CD4-positive, alpha-beta T cell treated with Interleukin-21 for 1 hour (primary cell): ENCODE measurements around the gene CDK11A.

Experiments
- DNase-seq: peaks from one replicate; pipeline ENCODE4 v3.0.0-alpha.2; 2020

The CDK11A gene

DNA sequence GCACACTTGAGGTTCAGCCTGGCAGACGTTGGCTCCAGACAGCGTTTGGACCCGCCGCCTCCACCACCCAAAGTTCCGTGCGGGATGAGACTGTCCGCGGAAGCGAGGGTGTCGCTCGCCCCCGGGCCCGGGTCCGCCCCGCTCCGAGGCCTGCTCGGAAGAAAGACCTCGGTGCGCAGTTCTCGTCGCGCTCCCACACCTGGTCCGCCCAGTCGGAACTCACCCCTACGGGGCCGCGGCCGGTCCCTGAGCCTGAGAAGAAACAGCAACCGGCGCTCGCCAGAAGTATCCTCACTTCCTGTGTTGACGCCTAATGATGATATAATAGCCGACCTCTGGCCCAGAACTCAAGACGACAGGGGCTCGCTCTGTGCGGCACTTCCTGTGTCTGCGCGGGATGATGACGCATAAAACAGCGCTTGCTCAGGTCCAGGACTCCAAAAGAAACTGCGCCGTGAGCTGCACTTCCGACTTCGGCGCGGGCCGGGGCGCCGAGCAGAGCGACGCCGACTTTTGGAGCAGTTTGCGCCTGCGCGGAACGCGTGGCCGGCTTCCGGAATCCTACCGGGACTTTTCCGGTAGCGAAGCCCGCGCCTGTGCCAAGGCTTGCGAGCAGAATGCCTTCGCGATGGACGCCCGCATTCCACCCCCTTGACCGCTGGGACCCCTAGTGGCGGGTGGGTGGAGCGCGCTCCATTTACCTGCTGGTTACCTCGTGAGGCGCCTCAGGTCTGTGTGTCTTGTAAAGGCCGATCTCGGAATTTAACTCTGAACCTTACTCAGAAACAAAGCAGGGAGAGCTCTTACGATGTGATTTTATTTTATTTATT is at the start of gene CDK11A:
CDK11A (minus strand) TSS at position 323 of the 830 bp plus-strand sequence. CDS start 1,539 bp downstream, outside the sequence.
- DNase-seq: peak; percentile 99

GRCh38 chr1:1773874-1774273 is 49.7 kb upstream of the CDK11A start:
- no peak for DNase-seq

DNA sequence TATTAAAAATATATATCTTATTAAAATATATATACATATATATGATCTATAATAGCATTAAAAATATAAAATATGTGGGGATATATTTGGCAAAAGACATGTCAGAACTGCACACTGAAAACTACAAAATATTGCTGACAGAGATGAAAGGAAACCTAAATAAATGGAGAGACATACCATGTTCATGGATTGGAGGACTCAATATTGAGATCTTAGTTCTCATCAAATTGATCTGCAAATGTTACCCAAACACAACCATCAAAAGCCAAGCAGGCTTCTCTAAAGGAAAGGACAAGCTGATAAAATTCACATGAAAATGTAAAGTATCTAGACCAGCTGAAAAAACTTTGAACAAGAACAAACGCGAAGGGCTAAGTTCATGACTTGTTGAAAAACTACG is 46.9 kb upstream of the CDK11A start:
- no peak for DNase-seq

- DNase-seq: no peak
Observed at GRCh38 chr1:1770102-1770501, 45.9 kb upstream of the CDK11A start.

- no peak for DNase-seq
Observed at GRCh38 chr1:1768249-1768992, 44.3 kb upstream of the CDK11A start.

DNA sequence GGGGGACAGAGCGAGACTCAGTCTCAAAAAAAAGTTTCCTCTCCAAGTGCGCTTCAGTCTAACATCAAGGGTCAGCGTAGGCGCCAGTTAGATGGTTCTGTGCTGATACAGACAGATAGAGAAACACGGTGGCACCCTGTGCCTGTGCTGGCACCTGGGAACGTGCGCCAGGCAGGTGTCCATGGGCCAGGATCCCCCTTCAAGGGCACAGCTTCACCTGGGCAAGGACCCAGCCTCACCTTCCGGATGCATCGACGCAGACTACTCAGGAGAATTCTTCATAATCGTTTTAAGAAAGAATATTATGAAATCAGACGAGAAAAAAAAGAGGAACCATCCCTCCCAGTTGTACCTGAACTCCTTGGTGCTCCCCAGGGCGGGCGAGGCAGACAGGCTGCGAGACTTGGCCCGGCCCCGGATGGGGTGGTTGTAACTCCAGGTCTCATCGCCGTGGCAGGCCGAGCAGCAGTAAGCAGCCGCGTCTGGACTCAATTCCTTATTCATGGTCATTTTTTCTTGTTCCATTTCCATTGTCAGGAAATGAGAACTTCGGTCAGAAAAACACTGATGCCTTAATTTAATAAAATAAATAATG is 40.8 kb upstream of the CDK11A start:
- no peak for DNase-seq

DNA sequence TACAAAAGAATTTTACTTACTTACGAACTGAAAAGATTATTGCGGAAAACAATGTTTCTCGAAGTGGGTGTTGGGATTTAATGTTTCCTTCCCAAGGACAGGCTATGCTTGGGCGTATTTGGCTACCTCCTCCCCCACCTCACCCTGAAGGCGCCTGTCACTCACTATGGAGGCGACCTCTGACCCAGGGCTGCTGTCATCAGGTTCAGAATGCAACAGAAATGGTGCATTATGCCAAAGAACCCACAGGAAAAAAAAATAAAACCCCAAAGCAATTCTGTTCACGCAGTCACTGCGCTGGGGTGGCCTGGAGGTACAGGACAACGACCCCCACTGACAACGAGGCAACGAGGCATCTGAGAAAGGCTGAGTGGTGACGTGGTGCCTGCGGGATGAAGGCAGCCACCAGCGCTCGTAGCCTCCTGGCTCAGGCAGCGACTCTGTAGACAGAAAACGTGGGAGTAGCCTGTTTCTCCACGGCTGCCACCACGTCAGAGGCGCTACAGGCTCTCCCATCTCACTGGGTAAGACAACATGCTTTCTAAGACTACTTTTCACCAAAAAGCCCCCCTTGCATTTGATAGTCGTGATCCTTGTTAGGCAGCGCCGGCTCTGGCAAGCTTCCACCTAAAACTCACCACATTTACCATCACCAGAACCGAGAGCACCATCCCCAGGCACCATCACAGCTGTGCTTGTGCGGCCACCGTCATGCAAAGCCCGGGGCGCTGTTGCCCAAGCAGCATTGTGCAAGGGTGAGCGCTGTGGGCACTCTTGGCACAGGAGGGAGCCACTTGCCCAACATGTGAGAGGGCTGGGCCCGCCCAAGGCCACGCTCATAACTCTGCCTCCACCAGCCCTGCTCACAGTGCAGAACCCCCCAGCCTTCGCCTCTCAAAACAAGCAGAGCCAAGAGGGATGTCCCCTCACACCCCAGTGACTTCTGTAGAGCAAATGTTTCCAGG is 39.8 kb upstream of the CDK11A start:
- DNase-seq: no peak

- DNase-seq: no peak
Observed at GRCh38 chr1:1761504-1762376, 37.6 kb upstream of the CDK11A start.

GRCh38 chr1:1760715-1761114 is 36.6 kb upstream of the CDK11A start:
- DNase-seq: no peak

DNA sequence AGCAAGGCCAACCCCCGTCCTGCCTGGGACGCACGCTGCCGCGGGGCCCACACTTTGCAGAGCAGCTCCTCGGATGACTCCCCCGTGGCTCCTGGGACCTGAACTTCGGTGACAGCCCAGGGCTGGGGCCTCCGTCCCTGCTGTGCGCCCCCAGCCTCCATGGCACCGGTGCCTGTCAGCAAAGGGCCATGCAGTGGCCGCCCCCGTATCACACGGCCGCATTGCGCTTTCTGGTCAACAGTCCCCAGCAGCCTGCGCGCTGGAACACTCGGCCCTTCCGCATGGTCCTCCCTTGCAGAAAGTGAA is 36.1 kb upstream of the CDK11A start:
- DNase-seq: no peak

DNA sequence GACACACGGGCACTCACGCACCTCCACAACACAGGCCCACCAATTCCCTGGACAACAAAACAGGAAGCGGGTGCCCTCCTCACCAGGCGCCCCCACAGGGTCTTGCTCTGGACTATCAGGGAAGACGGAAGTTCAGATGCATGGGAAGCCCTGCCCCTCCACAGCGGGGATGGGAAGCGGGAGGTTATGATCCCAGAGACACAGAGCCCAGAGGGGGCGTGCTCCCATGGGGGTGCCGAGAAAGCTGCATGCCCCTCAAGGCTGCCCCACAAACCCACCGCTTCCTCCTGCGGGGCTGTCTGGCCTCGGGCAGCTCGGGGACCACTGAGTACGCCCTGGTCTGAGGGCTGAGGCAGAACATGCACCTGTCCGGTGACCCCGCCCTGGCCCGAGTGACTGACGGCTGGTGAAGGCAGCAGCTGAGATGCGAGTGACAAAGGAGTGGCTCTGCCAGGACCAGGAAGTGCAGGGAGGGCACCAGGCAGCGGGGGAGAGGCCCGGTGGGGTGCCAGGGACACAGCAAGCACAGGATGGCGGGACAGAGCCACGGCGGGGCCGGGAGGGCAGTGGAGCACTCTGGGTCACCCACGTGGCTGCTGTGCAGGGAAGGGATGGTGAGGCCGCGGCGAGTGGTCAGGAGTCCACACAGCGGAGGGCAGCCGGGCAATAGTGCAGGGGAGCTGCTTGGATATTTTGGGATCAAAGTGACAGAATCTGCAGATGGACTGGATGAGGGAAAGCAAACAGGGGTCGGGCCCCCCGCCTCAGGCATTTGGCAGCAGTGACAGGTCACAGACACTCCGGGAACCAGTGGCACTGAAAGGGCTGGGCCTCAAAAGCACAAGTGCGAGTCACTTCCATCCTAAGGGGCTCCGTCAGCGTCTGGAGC is 35.5 kb upstream of the CDK11A start:
- no peak for DNase-seq

DNA sequence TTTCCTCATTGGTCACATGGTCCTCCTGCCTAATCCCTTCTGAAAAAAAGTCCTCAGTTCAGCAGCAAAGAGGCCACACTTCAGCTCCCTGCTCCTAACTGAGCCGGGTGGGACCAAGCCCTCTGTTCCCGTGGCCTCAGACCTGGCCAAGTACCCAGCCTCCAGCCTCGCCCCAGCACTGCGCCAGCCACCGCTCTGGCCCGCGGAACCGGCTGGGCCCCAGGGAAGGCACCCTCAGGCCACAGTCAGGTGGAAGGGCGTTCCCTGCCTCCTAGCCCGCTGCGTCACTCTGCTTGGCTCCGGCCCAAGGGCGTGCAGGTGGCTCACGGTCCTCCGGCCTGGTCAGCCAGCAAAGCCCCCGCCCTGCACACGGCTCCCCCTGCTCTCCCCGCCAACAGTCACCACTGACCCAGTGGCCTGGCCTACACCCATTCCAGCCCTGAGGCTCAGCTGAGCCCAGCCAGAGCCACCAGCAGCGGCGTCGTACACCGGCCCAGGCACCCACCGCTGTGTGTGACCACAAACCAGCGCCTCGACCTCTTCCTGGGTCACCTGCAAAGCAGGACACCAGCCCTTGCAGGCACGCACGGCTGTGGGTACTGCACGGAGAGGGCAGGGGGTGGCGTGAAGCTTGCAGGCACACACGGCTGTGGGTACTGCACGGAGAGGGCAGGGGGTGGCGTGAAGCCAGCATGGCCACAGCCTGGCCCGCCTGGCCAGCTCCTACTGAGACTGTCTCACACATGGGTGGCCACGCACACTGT is 34.7 kb upstream of the CDK11A start:
- DNase-seq: no peak

DNA sequence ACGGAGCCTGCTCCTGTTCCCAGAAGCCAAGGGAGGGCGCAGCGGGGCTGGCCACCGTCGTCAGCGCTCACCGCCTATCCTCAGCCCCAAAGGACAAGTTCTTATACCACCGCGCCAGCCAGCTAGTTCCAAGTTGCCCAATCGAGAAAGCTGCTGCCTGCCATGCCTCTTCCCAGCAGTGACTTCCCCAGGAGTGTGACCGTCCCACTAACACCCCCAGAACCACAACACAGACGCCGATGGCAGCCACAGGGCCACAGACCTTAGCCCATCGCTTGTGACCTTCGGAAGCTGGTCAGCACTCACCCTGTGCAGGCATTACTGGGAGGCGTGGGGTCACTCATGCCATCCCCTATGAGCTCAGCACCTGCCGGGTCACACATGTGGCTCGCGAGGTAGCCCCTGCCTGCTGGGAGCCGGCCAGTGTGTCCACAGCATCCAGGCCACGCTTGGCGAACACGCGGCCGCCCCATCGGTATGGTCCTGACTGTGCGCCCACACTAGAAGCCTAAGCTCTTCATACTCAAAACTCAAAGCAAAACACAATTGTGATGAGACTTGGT is 34.0 kb upstream of the CDK11A start:
- DNase-seq: no peak

- no peak for DNase-seq
Observed at GRCh38 chr1:1757422-1758058, 33.4 kb upstream of the CDK11A start.

GRCh38 chr1:1756661-1757421 is 32.7 kb upstream of the CDK11A start:
- no peak for DNase-seq

DNA sequence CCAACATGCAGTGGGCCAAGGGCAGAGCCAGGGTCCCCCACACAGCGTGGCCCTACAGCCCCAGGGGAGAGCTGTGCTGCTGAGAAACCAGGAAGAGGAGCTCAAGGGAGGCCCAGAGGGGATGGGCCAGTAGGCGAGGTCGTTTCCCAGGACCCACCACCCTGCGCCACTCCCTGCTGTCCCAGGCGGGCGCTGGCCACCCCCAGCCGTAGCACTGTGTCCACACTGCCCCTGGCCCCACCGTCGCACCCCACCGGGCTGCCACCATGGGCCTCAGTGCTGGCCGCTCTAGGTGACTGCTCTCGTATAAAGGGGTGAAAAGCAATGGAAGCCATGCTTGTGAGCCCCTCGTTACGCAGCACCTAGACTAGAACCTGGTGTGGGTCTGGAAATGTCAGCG is 31.7 kb upstream of the CDK11A start:
- no peak for DNase-seq

- no peak for DNase-seq
Observed at GRCh38 chr1:1755426-1755825, 31.3 kb upstream of the CDK11A start.
